Spleen (tissue), 7 donors: Measurements from ENCODE around the gene SPOCK3.

Experiments
- POLR2A ChIP-seq, 3 donors: fragments of 450-650 bp; IDR thresholded peaks; one replicate each; pipeline ENCODE4 v1.5.1; 2017; ENCODE audit warnings: antibody characterized with exemption in 3 of 3, mild to moderate bottlenecking in 1 of 3
- POLR2AphosphoS5 ChIP-seq, 3 donors: sonication (generic); formaldehyde crosslinking; IDR thresholded peaks; one replicate each; pipeline ENCODE4 v1.5.1; 2017; ENCODE audit warnings: antibody characterized with exemption in 3 of 3
- TF ChIP-seq, protein P1 (sequence below), 11 experiments: fragments of 200-600 bp in 7 of 11; fragments of 450-650 bp in 4 of 11; sonication (generic) in 4 of 11; IDR thresholded peaks in 8 of 11; conservative IDR thresholded peaks in 3 of 11; 1 replicate in 7 of 11; 2 replicates in 4 of 11; pipeline versions ENCODE4 v1.4.0 to v1.8.0; 2016 to 2021; ENCODE audit warnings: antibody characterized with exemption in 11 of 11, inconsistent platforms in 4 of 11, mild to moderate bottlenecking in 1 of 11
- donor health status: DM: no; HTN: no; CAD: no; lungs with moderate emphysema.
- donor health status: DM: no; HTN: no; CAD: no.
- donor health status: DM: no; HTN: no; CAD: no.

DNA sequence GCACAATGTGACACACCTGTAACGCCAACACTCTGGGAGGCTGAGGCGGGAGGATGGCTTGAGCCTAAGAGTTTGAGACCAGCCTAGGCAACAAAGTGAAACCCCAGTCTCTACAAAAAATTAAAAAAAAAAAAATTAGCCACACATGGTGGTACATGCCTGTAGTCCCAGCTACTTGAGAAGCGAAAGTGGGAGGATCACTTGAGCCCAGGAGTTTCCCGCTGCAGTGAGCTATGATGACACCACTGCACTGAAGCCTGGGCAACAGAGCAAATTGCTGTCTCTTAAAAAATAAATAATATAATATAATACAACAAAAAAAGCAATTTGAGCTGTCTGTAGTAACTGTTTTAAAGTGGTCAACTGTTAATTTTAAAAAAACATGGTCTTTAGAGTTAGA lies 13.2 kb downstream of the SPOCK3 start:
- TF ChIP-seq, protein P1, sequence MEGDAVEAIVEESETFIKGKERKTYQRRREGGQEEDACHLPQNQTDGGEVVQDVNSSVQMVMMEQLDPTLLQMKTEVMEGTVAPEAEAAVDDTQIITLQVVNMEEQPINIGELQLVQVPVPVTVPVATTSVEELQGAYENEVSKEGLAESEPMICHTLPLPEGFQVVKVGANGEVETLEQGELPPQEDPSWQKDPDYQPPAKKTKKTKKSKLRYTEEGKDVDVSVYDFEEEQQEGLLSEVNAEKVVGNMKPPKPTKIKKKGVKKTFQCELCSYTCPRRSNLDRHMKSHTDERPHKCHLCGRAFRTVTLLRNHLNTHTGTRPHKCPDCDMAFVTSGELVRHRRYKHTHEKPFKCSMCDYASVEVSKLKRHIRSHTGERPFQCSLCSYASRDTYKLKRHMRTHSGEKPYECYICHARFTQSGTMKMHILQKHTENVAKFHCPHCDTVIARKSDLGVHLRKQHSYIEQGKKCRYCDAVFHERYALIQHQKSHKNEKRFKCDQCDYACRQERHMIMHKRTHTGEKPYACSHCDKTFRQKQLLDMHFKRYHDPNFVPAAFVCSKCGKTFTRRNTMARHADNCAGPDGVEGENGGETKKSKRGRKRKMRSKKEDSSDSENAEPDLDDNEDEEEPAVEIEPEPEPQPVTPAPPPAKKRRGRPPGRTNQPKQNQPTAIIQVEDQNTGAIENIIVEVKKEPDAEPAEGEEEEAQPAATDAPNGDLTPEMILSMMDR (IDR thresholded peaks at IDR 0.05 in 8 of 11, conservative IDR thresholded peaks at IDR 0.05 in 3 of 11), result no peak
- no peak for TF ChIP-seq POLR2A (IDR thresholded peaks at IDR 0.05)
- TF ChIP-seq POLR2AphosphoS5 (IDR thresholded peaks at IDR 0.05), result no peak
